Measurements from ENCODE around the gene LRP10.

- TF ChIP-seq POLR2AphosphoS5 (IDR thresholded peaks at IDR 0.05; ENCODE audit: low read depth, low read length) (no peak), SPI1 (IDR thresholded peaks at IDR 0.05; ENCODE audit: low read depth, low read length) (no peak), POLR2A (IDR thresholded peaks at IDR 0.05; ENCODE audit: low read depth, low read length) (no peak), TAF1 (IDR thresholded peaks at IDR 0.05; ENCODE audit: low read depth, low read length) (no peak), PAX5 (IDR thresholded peaks at IDR 0.05; ENCODE audit: insufficient read depth, low read length, severe bottlenecking) (no peak), POU2F2 (IDR thresholded peaks at IDR 0.05; ENCODE audit: low read depth, low read length) (no peak)
Observed at GRCh38 chr14:22877000-22877501, 5.5 kb downstream of the LRP10 start.
